H1 (cell line): ENCODE data around the gene DYSF. TPM values are rescaled to one million over a fixed set of nuclear protein-coding genes. Genes with fewer than 3 reads are reported as not detected.

Experiments used
- CTCF ChIA-PET: fragments of 300-600 bp; sonication (Branson Sonifier 250); formaldehyde crosslinking; loops from one replicate; lab custom pipeline; 2021; ENCODE audit not compliant: partially characterized antibody; lab: Charles Lee
- POLR2A ChIA-PET: fragments of 300-600 bp; sonication (Branson Sonifier 250); formaldehyde crosslinking; loops from one replicate; lab custom pipeline; 2021; ENCODE audit warnings: inconsistent platforms; ENCODE audit not compliant: partially characterized antibody; lab: Charles Lee
- DNase-seq, 2 experiments: peaks; one replicate each; pipeline versions ENCODE4 v3.0.0 to v3.0.0-alpha.2; 2010 to 2022; ENCODE audit warnings: low spot score in 2 of 2, low read depth in 1 of 2, mixed read lengths in 1 of 2
- FAIRE-seq: peaks from 2 replicates; lab custom pipeline; 2011; peaks lifted over from hg19 to GRCh38; lab: Jason Lieb, UNC
- H2AFZ ChIP-seq: 2 replicates; pipeline ENCODE4 v1.8.1; 2012; ENCODE audit warnings: low read length, inconsistent platforms
- H2AK5ac ChIP-seq: 2 replicates; pipeline ENCODE4 v1.6.1; 2013; ENCODE audit warnings: low read depth, low read length
- H2BK120ac ChIP-seq: replicated peaks from 2 replicates; pipeline ENCODE3; 2013; ENCODE audit warnings: low read depth, low read length, inconsistent platforms
- H2BK12ac ChIP-seq: 2 replicates; pipeline ENCODE4 v1.6.1; 2013; ENCODE audit warnings: low read depth, low read length
- H2BK15ac ChIP-seq: 2 replicates; pipeline ENCODE4 v1.6.1; 2013; ENCODE audit warnings: low read length
- H2BK20ac ChIP-seq: 2 replicates; pipeline ENCODE4 v1.6.1; 2013; ENCODE audit warnings: low read length
- H2BK5ac ChIP-seq: 2 replicates; pipeline ENCODE4 v1.6.1; 2013; ENCODE audit warnings: low read depth, low read length
- H3K14ac ChIP-seq: 2 replicates; pipeline ENCODE4 v1.6.1; 2013; ENCODE audit warnings: inconsistent platforms; ENCODE audit not compliant: insufficient read length
- H3K18ac ChIP-seq: 2 replicates; pipeline ENCODE4 v1.6.1; 2013; ENCODE audit warnings: low read length; ENCODE audit errors: extremely low read depth
- H3K23ac ChIP-seq: 2 replicates; pipeline ENCODE4 v1.6.1; 2013; ENCODE audit warnings: inconsistent platforms; ENCODE audit not compliant: insufficient read length
- H3K23me2 ChIP-seq: 2 replicates; pipeline ENCODE4 v1.6.1; 2013; ENCODE audit warnings: low read depth, low read length
- H3K27ac ChIP-seq: 2 replicates; pipeline ENCODE4 v1.6.1; 2011; ENCODE audit warnings: low read depth, low read length, inconsistent platforms
- H3K27me3 ChIP-seq, 4 experiments: replicated peaks in 1 of 4; 1 replicate in 1 of 4; 2 replicates in 3 of 4; pipeline versions ENCODE4 v1.6.1 to v1.8.1; 2011 to 2013; ENCODE audit warnings: low read length in 3 of 4, mild to moderate bottlenecking in 3 of 4, inconsistent platforms in 2 of 4, mixed read lengths in 2 of 4, moderate library complexity in 1 of 4; ENCODE audit not compliant: control insufficient read depth in 3 of 4, insufficient read depth in 3 of 4; ENCODE audit errors: extremely low read depth in 1 of 4
- H3K36me3 ChIP-seq, 4 experiments: 2 replicates each; pipeline versions ENCODE4 v1.6.1 to v1.8.1; 2011 to 2013; ENCODE audit warnings: mild to moderate bottlenecking in 4 of 4, low read length in 3 of 4, moderate library complexity in 2 of 4, control low read depth in 1 of 4, inconsistent platforms in 1 of 4; ENCODE audit not compliant: insufficient read depth in 4 of 4, control insufficient read depth in 2 of 4
- H3K4ac ChIP-seq: replicated peaks from 2 replicates; pipeline ENCODE3; 2013; ENCODE audit warnings: low read length, low read depth, mixed read lengths, inconsistent platforms; ENCODE audit not compliant: insufficient read length
- H3K4me1 ChIP-seq, 4 experiments: replicated peaks in 1 of 4; 1 replicate in 1 of 4; 2 replicates in 3 of 4; pipeline versions ENCODE4 v1.6.1 to v1.8.1; 2011 to 2013; ENCODE audit warnings: low read length in 3 of 4, inconsistent platforms in 2 of 4, mixed read lengths in 1 of 4; ENCODE audit not compliant: insufficient read depth in 4 of 4, control insufficient read depth in 3 of 4
- H3K4me2 ChIP-seq, 2 experiments: 2 replicates each; pipeline versions ENCODE4 v1.6.1 to v1.8.1; 2011 to 2013; ENCODE audit warnings: low read depth in 2 of 2, low read length in 2 of 2, control low read depth in 1 of 2, inconsistent platforms in 1 of 2, mild to moderate bottlenecking in 1 of 2; ENCODE audit not compliant: insufficient read depth in 1 of 2
- H3K4me3 ChIP-seq, 4 experiments: fragments of 200-600, 300-600 bp in 1 of 4; sonication (generic), shearing (Covaris generic), sonication (Bioruptor Twin) in 1 of 4; 2 replicates each; pipeline versions ENCODE4 v1.5.1 to v1.8.1; 2011 to 2016; ENCODE audit warnings: low read length in 4 of 4, low read depth in 3 of 4, control low read depth in 2 of 4, inconsistent platforms in 2 of 4, mild to moderate bottlenecking in 2 of 4, mixed read lengths in 1 of 4, moderate library complexity in 1 of 4; ENCODE audit not compliant: insufficient read depth in 2 of 4; ENCODE audit errors: extremely low read depth in 1 of 4
- H3K56ac ChIP-seq: replicated peaks from 2 replicates; pipeline ENCODE3; 2013; ENCODE audit warnings: low read depth, mild to moderate bottlenecking, mixed read lengths, low read length, inconsistent platforms; ENCODE audit not compliant: insufficient read length
- H3K79me1 ChIP-seq: 2 replicates; pipeline ENCODE4 v1.6.1; 2013; ENCODE audit warnings: low read depth, low read length, control low read depth
- H3K79me2 ChIP-seq, 2 experiments: 2 replicates each; pipeline versions ENCODE4 v1.6.1 to v1.8.1; 2012 to 2013; ENCODE audit warnings: low read length in 2 of 2, mild to moderate bottlenecking in 2 of 2, inconsistent platforms in 1 of 2; ENCODE audit not compliant: insufficient read depth in 2 of 2, control insufficient read depth in 1 of 2
- H3K9ac ChIP-seq, 4 experiments: replicated peaks in 1 of 4; 1 replicate in 1 of 4; 2 replicates in 3 of 4; pipeline versions ENCODE4 v1.6.1 to v1.8.1; 2011 to 2013; ENCODE audit warnings: low read depth in 3 of 4, low read length in 3 of 4, control low read depth in 2 of 4, mild to moderate bottlenecking in 2 of 4, moderate library complexity in 2 of 4, inconsistent platforms in 1 of 4; ENCODE audit errors: extremely low read depth in 1 of 4
- H3K9me3 ChIP-seq, 2 experiments: 2 replicates each; pipeline versions ENCODE4 v1.6.1 to v1.8.1; 2012 to 2013; ENCODE audit warnings: mild to moderate bottlenecking in 2 of 2, moderate library complexity in 2 of 2, control low read depth in 1 of 2, inconsistent platforms in 1 of 2, low read depth in 1 of 2, low read length in 1 of 2, mixed read lengths in 1 of 2; ENCODE audit not compliant: insufficient read depth in 2 of 2
- H4K20me1 ChIP-seq, 2 experiments: replicated peaks in 1 of 2; 2 replicates each; pipeline versions ENCODE3 to v1.8.1; 2011 to 2013; ENCODE audit warnings: inconsistent platforms in 2 of 2, low read length in 2 of 2, mild to moderate bottlenecking in 1 of 2; ENCODE audit not compliant: insufficient read depth in 2 of 2, control insufficient read depth in 1 of 2
- H4K5ac ChIP-seq: 2 replicates; pipeline ENCODE4 v1.6.1; 2013; ENCODE audit warnings: low read length, low read depth, mixed read lengths, inconsistent platforms; ENCODE audit not compliant: insufficient read length
- H4K8ac ChIP-seq: 2 replicates; pipeline ENCODE4 v1.8.0; 2013; ENCODE audit warnings: mild to moderate bottlenecking, moderate library complexity, low read length, inconsistent platforms; ENCODE audit not compliant: insufficient read depth; ENCODE audit errors: extremely low read depth
- H4K91ac ChIP-seq: replicated peaks from 2 replicates; pipeline ENCODE3; 2013; ENCODE audit warnings: low read length, mixed read lengths, inconsistent platforms; ENCODE audit not compliant: insufficient read length
- BACH1 ChIP-seq: IDR thresholded peaks from 2 replicates; pipeline ENCODE4 v1.6.1; 2012; ENCODE audit warnings: low read length, improper control_type of control experiment
- CBX8 ChIP-seq: fragments of 300-800, 300-1000 bp; sonication (generic); IDR thresholded peaks from 2 replicates; pipeline ENCODE4 v1.7.1; 2016; ENCODE audit warnings: low read depth, low read length, borderline replicate concordance
- CEBPB ChIP-seq: IDR thresholded peaks from 2 replicates; pipeline ENCODE4 v1.6.1; 2012; ENCODE audit warnings: low read depth, low read length
- CTBP2 ChIP-seq: IDR thresholded peaks from 2 replicates; pipeline ENCODE4 v1.7.0; 2011; ENCODE audit warnings: borderline replicate concordance, mild to moderate bottlenecking, moderate library complexity, mixed read lengths, low read length; ENCODE audit not compliant: insufficient read depth, insufficient read length
- CTCF ChIP-seq, 3 experiments: IDR thresholded peaks; 1 replicate in 2 of 3; 2 replicates in 1 of 3; pipeline versions ENCODE4 v1.5.1 to v1.6.1; 2011; ENCODE audit warnings: low read length in 3 of 3, mild to moderate bottlenecking in 3 of 3, inconsistent platforms in 2 of 3, low read depth in 1 of 3, moderate library complexity in 1 of 3; ENCODE audit not compliant: insufficient read depth in 1 of 3; ENCODE audit errors: control extremely low read depth in 1 of 3
- GTF2F1 ChIP-seq: IDR thresholded peaks from 2 replicates; pipeline ENCODE4 v1.6.1; 2012; ENCODE audit warnings: low read depth, low read length, improper control_type of control experiment, borderline replicate concordance
- JUND ChIP-seq: IDR thresholded peaks from 2 replicates; pipeline ENCODE4 v1.6.1; 2011; ENCODE audit warnings: mild to moderate bottlenecking, improper control_type of control experiment, low read length
- NANOG ChIP-seq: IDR thresholded peaks from 2 replicates; pipeline ENCODE4 v1.6.1; 2011; ENCODE audit warnings: low read length, low read depth, mild to moderate bottlenecking, inconsistent platforms; ENCODE audit not compliant: insufficient read depth, poor library complexity, severe bottlenecking
- RXRA ChIP-seq: IDR thresholded peaks from 2 replicates; pipeline ENCODE4 v1.6.1; 2011; ENCODE audit warnings: low read depth, mild to moderate bottlenecking, low read length, moderate library complexity; ENCODE audit not compliant: insufficient read depth
- SIN3A ChIP-seq, 2 experiments: IDR thresholded peaks in 1 of 2; conservative IDR thresholded peaks in 1 of 2; 2 replicates each; pipeline ENCODE4 v1.6.1; 2011 to 2012; ENCODE audit warnings: low read length in 2 of 2, improper control_type of control experiment in 1 of 2, low read depth in 1 of 2, mild to moderate bottlenecking in 1 of 2
- SP4 ChIP-seq: IDR thresholded peaks from 2 replicates; pipeline ENCODE4 v1.6.1; 2012; ENCODE audit warnings: low read length, inconsistent platforms
- SRF ChIP-seq: IDR thresholded peaks from 2 replicates; pipeline ENCODE4 v1.6.1; 2011; ENCODE audit warnings: mild to moderate bottlenecking, low read depth, low read length, moderate library complexity
- YY1 ChIP-seq: IDR thresholded peaks from 2 replicates; pipeline ENCODE4 v1.6.1; 2011; ENCODE audit warnings: low read depth, mild to moderate bottlenecking, low read length
- polyA plus RNA-seq, 7 experiments: library from polyadenylated mRNA; depleted of rRNA in 3 of 7; stranded (reverse) in 5 of 7; unstranded in 2 of 7; fragments of >200 nt in 5 of 7; fragments of 200-250 nt in 2 of 7; gene quantifications; 1 replicate in 5 of 7; 2 replicates in 1 of 7; 4 replicates in 1 of 7; pipeline versions ENCODE4 v1.2.1 to v1.2.3, GENCODE V29; 2011 to 2013; ENCODE audit warnings: missing spikeins in 2 of 7, mixed read lengths in 2 of 7
- total RNA-seq: library from RNA; stranded (reverse); fragmentation: NEBNext Ultra II Directional; extraction: Animal tissue kit (Norgen Biotek cat#: 25700); gene quantifications from 2 replicates; pipeline ENCODE4 v1.2.1, GENCODE V29; 2021

Gene DYSF
- total and polyA plus RNA-seq, 2 of the 8 experiments (the other 6 are each of a cell fraction or from before 2014, with no cell fraction given): 5.8 to 7.1 TPM

GRCh38 chr2:71629273-71629672, 175.9 kb downstream of the DYSF start:
- Histone ChIP-seq H3K79me2 (no peaks in the 10 kb centered on the region), H3K14ac (no peak overlapping the region), H3K27ac (no peak overlapping the region), H3K56ac (no peak overlapping the region), H4K5ac (no peak overlapping the region), H3K4me3 (no peak overlapping the region), H4K20me1 (no peaks in the 10 kb centered on the region), H3K4me1 (peaks cover 0 to 6% (median 2%) of the 10 kb centered on the region in 4 experiments; a peak in 1 of 7 replicates), H3K36me3 (no peaks in the 10 kb centered on the region), H2AK5ac (no peak overlapping the region), H3K23ac (no peak overlapping the region), H3K23me2 (no peaks in the 10 kb centered on the region), H2BK15ac (no peak overlapping the region), H2BK12ac (no peak overlapping the region), H3K9ac (no peak overlapping the region), H4K8ac (no peak overlapping the region), H2BK5ac (no peak overlapping the region), H2BK120ac (no peak overlapping the region), H2BK20ac (no peak overlapping the region), H2AFZ (no peak overlapping the region), H3K27me3 (no peaks in the 10 kb centered on the region), H3K4me2 (no peak overlapping the region), H3K9me3 (no peaks in the 10 kb centered on the region), H3K79me1 (no peaks in the 10 kb centered on the region), H3K18ac (no peak overlapping the region), H4K91ac (no peak overlapping the region), H3K4ac (no peak overlapping the region)
- FAIRE-seq (no peak), DNase-seq (no peak)
- ChIA-PET CTCF (interaction anchor here (2.1 kb wide), 1 partner anchor 83 kb away, joined by 8 read pairs; no protein-coding TSS in a partner anchor), POLR2A (no interaction called here)
- TF ChIP-seq RXRA: no peak
- no peak for TF ChIP-seq YY1
- no peak for TF ChIP-seq BACH1
- no peak for TF ChIP-seq CTBP2
- no peak for TF ChIP-seq NANOG
- TF ChIP-seq SP4: no peak
- no peak for TF ChIP-seq GTF2F1
- TF ChIP-seq JUND: no peak
- no peak for TF ChIP-seq SRF
- TF ChIP-seq CBX8: no peak
- no peak for TF ChIP-seq SIN3A (conservative IDR thresholded peaks at IDR 0.05 in 1 of 2, IDR thresholded peaks at IDR 0.05 in 1 of 2; ENCODE audit: low read depth in 1 of 2, low read length in 2 of 2)
- TF ChIP-seq CTCF (IDR thresholded peaks at IDR 0.05; ENCODE audit: control extremely low read depth in 1 of 3, insufficient read depth in 1 of 3, low read depth in 1 of 3, low read length in 3 of 3): no peak
- TF ChIP-seq CEBPB: no peak
